Prostate gland (tissue), 2 donors: ENCODE results near the gene XAB2.

Source experiments
- CTCF ChIP-seq, 4 experiments: fragments of 200-600 bp in 2 of 4; fragments of 450-650 bp in 2 of 4; sonication (generic) in 2 of 4; IDR thresholded peaks; 1 replicate in 3 of 4; 2 replicates in 1 of 4; pipeline ENCODE4 v1.5.1; 2016 to 2019; ENCODE audit warnings: antibody characterized with exemption in 4 of 4, mild to moderate bottlenecking in 2 of 4, moderate library complexity in 2 of 4
- POLR2A ChIP-seq: fragments of 450-650 bp; IDR thresholded peaks from one replicate; pipeline ENCODE4 v1.6.1; 2016; ENCODE audit warnings: antibody characterized with exemption, mild to moderate bottlenecking
- POLR2AphosphoS5 ChIP-seq: sonication (generic); formaldehyde crosslinking; IDR thresholded peaks from one replicate; pipeline ENCODE4 v1.6.1; 2017; ENCODE audit warnings: antibody characterized with exemption

GRCh38 chr19:7636691-7637373 lies 7.5 kb upstream of the XAB2 start, which contains the start of gene STXBP2:
- TF ChIP-seq CTCF (IDR thresholded peaks at IDR 0.05) (peak in 2 of 4 experiments; percentile 45 to 56), POLR2AphosphoS5 (peak; percentile 60), POLR2A (peak; percentile 83)
